LNCAP (cell line): ENCODE results near the gene MTHFD1L.

Experiments
- TF ChIP-seq, protein P1 (sequence below): fragments of 450-650 bp; IDR thresholded peaks from 2 replicates; pipeline ENCODE4 v1.5.1; 2017; ENCODE audit warnings: mild to moderate bottlenecking

MTHFD1L gene

DNA sequence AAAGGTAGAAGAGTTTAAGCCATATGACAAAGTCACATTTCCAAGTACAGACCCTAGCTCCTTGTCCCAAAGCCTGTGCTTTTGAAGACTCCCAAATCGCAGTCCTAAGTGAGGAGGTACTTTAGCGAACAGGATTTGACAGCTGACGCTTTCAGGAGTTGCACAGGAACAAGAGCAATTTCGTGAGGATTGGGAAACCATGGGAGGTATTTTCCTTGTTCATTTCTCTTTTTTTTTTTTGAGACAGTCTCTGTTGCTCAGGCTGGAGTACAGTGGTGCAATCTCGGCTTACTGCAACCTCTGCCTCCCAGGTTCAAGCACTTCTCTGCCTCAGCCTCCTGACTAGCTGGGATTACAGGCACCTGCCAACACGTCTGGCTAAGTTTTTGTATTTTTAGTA lies 150.6 kb downstream of the MTHFD1L start:
- TF ChIP-seq, protein P1, sequence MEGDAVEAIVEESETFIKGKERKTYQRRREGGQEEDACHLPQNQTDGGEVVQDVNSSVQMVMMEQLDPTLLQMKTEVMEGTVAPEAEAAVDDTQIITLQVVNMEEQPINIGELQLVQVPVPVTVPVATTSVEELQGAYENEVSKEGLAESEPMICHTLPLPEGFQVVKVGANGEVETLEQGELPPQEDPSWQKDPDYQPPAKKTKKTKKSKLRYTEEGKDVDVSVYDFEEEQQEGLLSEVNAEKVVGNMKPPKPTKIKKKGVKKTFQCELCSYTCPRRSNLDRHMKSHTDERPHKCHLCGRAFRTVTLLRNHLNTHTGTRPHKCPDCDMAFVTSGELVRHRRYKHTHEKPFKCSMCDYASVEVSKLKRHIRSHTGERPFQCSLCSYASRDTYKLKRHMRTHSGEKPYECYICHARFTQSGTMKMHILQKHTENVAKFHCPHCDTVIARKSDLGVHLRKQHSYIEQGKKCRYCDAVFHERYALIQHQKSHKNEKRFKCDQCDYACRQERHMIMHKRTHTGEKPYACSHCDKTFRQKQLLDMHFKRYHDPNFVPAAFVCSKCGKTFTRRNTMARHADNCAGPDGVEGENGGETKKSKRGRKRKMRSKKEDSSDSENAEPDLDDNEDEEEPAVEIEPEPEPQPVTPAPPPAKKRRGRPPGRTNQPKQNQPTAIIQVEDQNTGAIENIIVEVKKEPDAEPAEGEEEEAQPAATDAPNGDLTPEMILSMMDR, result no peak

DNA sequence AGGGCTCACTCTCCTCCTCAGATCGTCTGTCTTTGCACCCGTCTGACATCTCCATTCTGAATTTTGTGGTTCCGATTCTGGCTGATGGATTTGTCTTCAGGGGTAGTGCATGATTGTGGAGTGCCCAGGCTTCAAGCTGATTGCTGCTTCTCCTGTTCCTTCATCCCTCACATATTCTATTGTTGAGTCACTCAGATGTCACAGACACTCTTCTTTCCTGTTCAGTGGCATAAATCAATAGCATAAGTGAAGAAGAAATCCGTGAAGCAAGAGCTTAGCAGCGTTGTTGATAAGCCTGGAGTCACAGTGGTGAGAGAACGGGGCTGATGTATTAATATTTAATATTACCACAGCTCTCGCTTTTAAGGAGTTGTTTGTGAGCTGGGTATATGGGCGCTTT lies 152.5 kb downstream of the MTHFD1L start:
- TF ChIP-seq, protein P1, result no peak

DNA sequence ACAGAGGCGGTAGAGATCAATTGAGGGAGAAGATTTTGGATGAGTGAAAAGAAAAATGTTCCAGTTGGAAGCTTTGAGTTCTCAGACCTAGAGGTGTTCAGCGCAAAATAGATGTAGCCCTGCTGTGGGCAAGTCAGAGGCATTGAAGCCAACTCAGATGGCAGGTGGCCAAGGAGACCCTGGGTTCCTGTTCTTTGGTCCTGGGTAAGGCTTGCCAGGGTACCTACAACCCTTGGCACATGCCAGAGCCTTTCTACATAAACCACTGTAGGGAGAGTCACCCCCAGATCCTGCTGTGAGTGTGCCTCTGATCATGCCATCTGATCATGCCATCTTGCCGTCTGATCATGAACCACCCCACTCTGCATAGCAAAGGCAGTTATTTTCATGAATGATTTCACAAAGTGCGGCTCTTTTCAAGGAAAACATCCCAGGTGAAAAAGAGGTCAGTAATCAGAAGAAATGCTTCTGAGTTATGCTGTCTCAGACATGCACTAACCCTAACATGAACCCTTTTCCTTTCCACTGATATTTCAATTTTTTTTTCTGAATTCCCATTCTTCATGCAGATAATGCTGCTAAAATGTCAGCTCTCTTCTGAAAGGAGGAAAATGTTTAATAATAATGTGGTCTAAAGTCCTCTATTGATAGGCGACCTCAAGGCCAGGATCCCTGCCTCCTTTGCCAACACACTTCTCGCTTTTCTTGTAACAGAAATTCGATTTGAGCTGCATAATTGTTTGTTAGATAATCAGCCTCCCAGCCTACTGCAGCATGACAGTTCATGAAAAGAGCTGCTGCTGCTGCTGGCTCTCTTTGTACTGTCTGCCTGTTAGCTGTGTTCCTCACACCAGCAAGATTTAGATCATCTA lies 153.6 kb downstream of the MTHFD1L start:
- TF ChIP-seq, protein P1, result no peak

DNA sequence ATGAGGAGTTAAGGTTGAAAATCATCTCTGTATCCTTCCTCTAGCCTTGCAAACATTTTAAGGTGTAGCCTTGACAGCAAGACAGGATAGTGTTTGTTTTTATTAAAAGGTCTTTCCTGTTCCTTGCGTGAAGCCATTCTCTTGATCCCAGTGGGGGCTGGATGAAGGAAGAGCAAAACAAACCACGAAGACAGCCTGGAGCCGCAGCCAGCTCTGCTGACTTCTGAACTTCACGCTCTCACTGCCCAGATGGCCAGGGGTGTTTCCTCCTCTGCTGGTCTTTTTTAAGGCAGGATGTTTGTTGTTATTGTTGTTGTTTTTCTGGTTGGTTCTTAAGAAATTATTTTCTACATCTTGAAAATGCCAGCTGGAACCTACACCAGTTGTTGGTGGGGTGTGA lies 156.4 kb downstream of the MTHFD1L start:
- TF ChIP-seq, protein P1, result no peak

DNA sequence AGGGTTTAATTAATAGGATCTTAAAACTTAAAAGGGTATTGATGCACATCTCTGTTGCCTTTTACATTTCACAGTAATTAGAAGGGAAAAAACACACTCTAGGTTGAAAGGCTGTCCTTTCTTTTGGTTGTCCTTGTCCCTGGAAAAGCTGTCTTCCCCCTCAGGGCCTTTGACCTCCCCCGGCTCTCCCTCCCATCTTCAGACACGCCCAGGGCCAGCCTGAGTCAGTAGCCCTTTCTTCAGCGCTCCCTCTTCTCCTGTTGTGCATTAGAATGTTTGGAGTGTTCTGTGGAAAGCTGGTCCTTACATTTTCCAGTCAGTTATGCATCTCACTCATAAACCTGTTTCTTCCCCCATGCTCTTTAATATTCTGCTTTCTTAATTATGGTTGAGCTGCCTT lies 157.0 kb downstream of the MTHFD1L start:
- TF ChIP-seq, protein P1, result no peak

DNA sequence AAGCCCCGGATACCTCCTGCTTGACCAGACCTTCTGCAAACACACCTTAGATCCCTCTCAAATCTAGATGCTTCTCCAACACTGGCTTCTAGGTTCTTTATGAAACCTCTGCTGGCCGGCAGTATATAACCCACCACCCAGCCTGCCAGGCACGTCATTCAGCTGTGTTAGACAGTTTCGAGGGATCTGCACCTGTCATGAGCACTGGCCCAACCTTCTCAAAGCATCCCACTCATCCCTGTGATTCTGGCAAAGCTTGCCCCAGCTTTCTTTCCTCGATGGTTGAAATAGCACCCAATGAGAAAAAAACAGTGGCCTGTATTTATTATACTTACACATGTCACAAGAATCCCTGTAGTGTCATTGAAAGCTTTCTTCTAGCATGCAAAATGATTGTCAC lies 157.8 kb downstream of the MTHFD1L start:
- TF ChIP-seq, protein P1, result no peak

DNA sequence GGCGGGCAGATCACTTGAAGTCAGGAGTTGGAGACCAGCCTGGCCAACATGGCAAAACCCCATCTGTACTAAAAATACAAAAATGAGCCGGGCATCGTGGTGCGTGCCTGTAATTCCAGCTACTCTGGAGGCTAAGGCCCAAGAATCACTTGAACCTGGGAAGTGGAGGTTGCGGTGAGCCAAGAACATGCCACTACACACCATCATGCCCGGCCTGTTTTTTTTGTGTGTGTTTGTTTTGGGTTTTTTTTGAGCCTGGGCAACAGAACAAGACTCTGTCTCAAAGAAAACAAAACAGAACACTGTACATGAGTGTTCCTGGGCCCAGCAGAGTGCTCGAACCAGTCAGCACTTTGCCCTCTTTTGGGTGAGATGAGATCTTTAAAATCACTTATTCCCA lies 159.1 kb downstream of the MTHFD1L start:
- TF ChIP-seq, protein P1, result no peak
